Gastroesophageal sphincter (tissue), 3 donors: ENCODE measurements around the gene SPATA19.

Source experiments
- CTCF ChIP-seq, 4 experiments: fragments of 200-600 bp in 2 of 4; fragments of 450-650 bp in 2 of 4; sonication (generic) in 1 of 4; IDR thresholded peaks; one replicate each; pipeline ENCODE4 v1.5.1; 2017 to 2019; ENCODE audit warnings: antibody characterized with exemption in 4 of 4, mild to moderate bottlenecking in 2 of 4, moderate library complexity in 2 of 4
- EP300 ChIP-seq: sonication (generic); formaldehyde crosslinking; IDR thresholded peaks from one replicate; pipeline ENCODE4 v1.6.1; 2017; ENCODE audit warnings: antibody characterized with exemption, mild to moderate bottlenecking
- POLR2A ChIP-seq, 2 donors: fragments of 450-650 bp; IDR thresholded peaks; one replicate each; pipeline ENCODE4 v1.6.1; 2017; ENCODE audit warnings: antibody characterized with exemption in 2 of 2, mild to moderate bottlenecking in 2 of 2, moderate library complexity in 1 of 2
- POLR2AphosphoS5 ChIP-seq: sonication (generic); formaldehyde crosslinking; IDR thresholded peaks from one replicate; pipeline ENCODE4 v1.6.1; 2017; ENCODE audit warnings: antibody characterized with exemption

DNA sequence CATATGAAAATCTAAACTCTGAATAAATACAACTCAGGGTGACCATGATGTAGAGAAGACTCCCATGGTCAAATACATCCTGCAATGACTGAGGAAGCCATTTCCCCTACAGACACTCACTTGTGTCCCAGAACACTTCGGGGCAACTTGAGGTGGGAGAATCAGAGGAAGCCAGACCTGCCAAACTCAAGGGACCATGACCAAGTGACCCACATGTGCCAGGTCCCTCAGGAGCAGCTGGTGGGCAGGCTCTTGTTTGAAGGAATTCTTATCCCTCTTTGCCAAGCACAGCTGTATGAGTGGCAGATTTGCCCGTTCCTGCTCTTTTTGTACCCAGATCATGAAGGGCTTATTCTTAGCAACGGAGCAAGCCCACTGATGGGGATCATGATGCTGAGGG, 17.8 kb downstream of the SPATA19 start:
- TF ChIP-seq POLR2A (IDR thresholded peaks at IDR 0.05) = no peak
- no peak for TF ChIP-seq CTCF (IDR thresholded peaks at IDR 0.05)
- TF ChIP-seq POLR2AphosphoS5 = no peak
- TF ChIP-seq EP300 = no peak
